ENCODE data around the gene AGBL2.
A peak's percentile ranks its signal among the peaks of the same experiment; 100 is the strongest.
"Not testable (repeated sequence)": the region's sequence is repeated elsewhere in the genome, so short reads cannot be mapped to it uniquely, and the experiment has no call there.

The AGBL2 gene

DNA sequence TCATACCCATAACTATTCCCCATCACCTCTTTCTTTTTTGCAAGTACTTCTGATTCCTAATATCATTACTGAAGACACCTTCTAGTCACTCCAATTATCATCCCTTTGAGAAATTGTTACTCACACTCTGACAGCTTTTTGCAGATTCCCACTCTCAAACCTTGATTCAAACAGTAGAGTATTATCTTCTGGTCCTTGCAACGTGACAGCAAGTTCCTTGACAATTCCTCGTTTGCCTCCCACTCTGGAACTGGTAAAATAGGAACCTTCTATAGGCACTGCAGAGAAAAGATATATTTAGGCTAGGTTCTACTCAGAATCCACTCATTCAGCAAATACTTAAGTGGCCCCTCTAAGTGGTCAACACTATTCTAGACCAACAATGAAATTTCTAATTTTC, 23.2 kb downstream of the AGBL2 start:
- no peak for DNase-seq (ENCODE audit: low read depth, low spot score)

- DNase-seq (ENCODE audit: low read depth, low spot score), result no peak
These were observed 25.7 kb downstream of the AGBL2 start for GRCh38 chr11:47689480-47689879.

GRCh38 chr11:47688991-47689390, 26.2 kb downstream of the AGBL2 start:
- DNase-seq (ENCODE audit: low read depth, low spot score), result no peak

GRCh38 chr11:47688111-47688510, 27.1 kb downstream of the AGBL2 start:
- no peak for DNase-seq (ENCODE audit: low read depth, low spot score)

- not testable (repeated sequence) for DNase-seq (ENCODE audit: low read depth, low spot score)
These were observed 28.5 kb downstream of the AGBL2 start for GRCh38 chr11:47686704-47687103.

GRCh38 chr11:47686151-47686550, 29.0 kb downstream of the AGBL2 start:
- no peak for DNase-seq (ENCODE audit: low read depth, low spot score)

DNA sequence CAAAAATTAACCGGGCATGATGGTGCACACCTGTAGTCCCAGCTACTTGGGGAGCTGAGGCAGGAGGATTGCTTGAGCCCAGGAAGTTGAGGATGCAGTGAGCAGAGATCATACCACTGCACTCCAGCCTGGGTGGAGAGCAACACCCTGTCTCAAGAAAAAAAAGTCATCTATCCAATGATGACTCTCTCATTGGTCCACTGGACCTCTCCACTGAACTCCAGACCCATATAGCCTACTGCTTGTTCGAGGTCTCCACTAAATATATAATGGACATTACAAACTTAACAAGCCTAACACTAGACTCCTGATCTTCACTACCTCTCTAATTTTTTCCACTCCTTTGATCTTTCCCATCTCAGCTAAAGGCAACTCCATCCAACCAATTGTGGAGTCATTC, 39.3 kb downstream of the AGBL2 start:
- DNase-seq (ENCODE audit: low read depth, low spot score), result no peak

- no peak for DNase-seq (ENCODE audit: low read depth, low spot score)
These were observed 42.9 kb downstream of the AGBL2 start for GRCh38 chr11:47672283-47672730.

DNA sequence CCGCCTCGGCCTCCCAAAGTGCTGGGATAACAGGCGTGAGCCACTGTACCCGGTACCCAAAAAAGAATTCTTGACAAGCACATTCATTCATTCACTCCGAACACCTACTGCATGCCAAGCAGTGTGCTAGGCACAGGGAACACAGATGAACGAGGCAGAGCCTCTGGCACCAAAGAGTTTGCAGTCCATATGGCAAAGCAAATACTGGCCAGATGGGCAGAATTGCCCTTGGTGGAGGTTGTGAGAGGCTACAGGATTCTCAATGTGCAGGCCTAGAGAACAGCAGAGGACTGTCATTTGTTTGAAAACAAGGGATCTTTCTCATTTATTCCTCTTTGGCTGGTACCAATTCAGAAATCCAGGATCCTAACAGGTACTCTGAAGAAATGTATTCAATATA, 45.3 kb downstream of the AGBL2 start:
- no peak for DNase-seq (ENCODE audit: low read depth, low spot score)

DNA sequence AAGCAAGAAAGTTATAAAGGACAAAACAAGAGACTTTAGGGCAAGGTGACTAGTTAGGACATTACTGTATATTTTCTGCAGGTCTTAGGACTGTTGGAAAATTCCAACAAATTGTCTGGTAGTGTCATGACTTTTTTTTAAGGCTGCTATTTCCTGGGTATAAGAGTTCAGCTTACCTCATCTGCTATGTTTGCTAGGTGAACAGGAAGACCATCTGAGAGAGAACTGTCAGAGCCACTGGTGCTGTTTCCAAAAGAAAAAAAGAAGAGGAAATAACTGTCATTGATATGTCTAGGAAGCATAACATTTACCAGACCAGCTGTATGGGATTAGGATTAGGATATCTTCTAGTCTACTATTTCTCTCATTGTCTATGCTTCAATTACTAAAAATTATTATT, 46.5 kb downstream of the AGBL2 start:
- DNase-seq (ENCODE audit: low read depth, low spot score), result no peak

DNA sequence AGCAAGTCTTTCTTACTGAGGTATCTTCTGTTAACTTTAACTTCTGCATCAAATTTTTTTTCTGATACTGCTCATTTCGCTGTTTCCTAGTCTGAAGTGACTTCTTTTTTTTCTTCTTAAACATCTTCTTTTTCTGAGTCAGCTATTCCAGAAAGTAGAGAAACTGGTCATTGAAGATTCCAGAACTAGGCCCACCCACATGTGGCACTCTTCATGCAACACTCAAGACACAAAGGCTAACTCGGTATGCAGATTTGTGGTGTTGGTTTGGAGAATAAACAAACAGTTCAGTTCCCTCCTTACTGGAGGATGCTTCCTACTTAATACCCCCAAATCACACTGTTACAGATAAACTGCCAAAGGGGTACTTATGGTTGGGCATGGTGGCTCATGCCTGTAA, 47.6 kb downstream of the AGBL2 start:
- no peak for DNase-seq (ENCODE audit: low read depth, low spot score)

- DNase-seq (ENCODE audit: low read depth, low spot score), result peak; percentile 38
These were observed 48.0 kb downstream of the AGBL2 start for GRCh38 chr11:47667135-47667534.

DNA sequence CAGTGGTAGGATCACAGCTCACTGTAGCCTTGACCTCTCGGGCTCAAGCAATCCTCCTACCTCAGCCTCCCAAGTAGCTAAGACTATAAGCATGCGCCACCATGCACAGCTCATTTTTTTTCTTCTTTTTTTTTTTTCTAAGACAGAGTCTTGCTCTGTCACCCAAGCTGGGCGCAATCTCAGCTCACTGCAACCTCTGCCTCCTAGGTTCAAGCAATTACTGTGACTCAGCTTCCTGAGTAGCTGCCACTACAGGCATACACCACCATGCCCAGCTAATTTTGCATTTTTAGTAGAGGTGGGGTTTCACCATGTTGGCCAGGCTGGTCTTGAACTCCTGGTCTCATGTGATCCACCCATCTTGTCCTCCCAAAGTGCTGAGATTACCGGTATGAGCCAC, 50.2 kb downstream of the AGBL2 start:
- DNase-seq (ENCODE audit: low read depth, low spot score), result not testable (repeated sequence)

DNA sequence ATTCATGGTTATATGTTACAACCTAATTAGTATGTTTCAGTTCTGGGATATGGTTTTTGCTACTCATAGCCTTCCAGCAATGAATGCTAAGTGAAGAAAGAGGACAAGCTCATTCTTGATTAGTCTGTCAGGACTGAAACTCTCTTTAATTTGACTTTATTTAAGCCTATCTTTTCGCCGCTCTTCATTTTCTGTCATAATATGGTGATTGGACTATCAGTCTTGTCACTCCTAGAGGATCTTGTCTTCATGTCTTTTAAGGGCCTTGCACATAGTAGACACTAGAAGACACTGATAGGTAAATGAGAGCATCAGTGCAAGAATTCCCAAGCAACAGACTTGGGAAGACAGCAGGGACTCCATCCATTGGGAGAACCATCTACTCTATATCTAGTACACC, 53.9 kb downstream of the AGBL2 start:
- no peak for DNase-seq (ENCODE audit: low read depth, low spot score)

DNA sequence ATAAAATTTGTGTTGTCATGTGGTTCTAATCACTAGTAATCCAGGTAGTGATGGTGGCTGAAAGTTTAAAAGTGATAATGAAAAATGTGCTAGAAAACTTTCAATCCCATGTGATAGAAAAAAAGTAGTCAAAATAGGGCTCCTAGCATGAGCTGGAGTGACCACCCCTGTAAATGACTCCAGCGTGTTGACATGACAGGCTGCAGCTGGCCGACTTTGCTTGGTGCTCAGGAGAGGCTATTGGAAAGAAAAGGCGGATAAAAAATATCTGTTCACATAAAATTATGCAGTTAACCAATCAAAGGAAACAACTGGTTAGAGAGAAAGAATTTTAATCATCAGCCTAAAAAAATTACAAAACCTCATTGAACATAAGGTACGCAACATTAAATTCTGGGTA, 55.9 kb downstream of the AGBL2 start:
- no peak for DNase-seq (ENCODE audit: low read depth, low spot score)

DNA sequence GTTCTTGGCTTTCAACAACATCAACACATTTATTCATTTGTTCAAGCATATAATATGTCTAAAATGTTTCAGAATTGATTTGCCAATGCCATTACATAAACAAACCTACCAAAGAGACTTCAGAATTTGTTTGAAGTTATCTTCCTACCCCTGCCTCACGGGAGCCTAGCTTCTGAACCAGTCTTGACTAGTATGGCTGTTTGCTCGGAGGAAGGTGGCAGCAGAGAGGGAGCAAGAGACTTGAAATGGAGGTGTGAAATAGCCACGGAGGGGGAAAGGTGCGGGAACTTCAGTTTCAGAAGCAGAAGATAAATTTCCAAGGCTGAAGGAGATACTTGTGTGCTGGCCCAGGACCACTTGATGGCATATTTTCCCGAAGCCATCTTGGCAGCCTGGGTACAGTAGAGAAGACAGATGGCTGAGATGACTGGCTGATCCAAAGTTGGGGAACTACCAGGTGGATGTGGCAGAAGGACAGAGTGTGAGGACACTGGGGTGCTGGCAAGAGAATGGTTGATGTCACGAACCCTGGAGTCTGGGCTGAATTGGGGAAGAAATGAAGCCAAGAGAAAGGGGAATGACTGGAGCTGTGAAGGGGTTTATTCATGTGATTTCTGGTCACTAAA, 58.8 kb downstream of the AGBL2 start:
- no peak for DNase-seq (ENCODE audit: low read depth, low spot score)

GRCh38 chr11:47651818-47652469, 63.2 kb downstream of the AGBL2 start:
- DNase-seq (ENCODE audit: low read depth, low spot score), result no peak

DNA sequence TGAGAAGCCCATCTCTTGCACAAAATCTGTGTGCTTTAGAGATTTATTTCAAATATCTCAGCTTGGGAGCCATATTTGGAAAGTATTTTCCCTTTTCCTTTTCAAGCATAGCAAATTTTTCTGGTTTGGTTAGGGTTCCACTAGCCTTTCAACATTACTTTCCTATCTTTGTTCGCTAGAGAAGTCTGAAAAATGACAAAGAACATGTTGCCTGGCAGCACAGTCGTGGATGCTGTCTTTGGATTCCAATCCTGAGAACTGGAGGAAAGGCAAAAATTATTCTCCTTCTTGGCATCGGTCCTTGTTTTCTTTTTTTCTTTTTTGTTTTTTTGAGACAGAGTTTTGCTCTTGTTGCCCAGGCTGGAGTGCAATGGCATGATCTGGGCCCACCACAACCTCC, 65.9 kb downstream of the AGBL2 start:
- no peak for DNase-seq (ENCODE audit: low read depth, low spot score)

DNA sequence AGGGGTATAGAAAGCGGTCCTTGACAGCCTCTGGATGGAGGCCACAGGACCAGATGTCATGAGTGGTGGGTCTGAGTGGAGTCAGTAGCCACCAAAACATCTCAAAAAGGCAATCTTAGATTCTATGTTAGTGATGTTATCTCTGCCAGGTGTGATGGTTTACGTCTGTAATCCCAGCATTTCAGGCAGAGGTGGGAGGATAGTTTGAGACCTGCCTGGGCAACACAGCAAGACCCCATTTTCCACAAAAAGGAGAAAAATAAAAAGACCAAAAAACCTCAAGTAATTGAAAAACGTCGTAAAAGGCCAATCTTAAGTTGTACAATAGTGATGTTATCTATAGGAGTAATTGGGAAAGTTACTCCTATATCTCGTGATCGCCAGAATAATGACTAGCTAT, 69.2 kb downstream of the AGBL2 start:
- DNase-seq (ENCODE audit: low read depth, low spot score), result no peak

DNA sequence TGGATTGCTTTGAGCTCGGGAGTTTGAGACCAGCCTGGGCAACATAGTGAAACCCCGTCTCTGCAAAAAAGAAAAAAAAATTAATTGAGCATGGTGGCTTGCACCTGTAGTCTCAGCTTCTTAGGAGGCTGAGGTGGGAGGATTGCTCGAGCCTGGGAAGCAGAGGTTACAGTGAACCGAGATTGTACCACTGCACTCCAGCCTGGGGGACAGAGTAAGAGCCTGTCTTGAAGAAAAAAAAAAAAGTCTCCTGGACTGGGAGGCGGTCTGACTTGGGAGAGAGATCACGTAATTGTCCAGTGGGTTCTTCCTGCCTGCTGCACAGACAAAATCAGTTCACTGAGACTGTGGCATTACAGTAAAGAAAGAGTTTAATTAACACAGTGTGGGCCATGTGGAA, 69.7 kb downstream of the AGBL2 start:
- no peak for DNase-seq (ENCODE audit: low read depth, low spot score)

DNA sequence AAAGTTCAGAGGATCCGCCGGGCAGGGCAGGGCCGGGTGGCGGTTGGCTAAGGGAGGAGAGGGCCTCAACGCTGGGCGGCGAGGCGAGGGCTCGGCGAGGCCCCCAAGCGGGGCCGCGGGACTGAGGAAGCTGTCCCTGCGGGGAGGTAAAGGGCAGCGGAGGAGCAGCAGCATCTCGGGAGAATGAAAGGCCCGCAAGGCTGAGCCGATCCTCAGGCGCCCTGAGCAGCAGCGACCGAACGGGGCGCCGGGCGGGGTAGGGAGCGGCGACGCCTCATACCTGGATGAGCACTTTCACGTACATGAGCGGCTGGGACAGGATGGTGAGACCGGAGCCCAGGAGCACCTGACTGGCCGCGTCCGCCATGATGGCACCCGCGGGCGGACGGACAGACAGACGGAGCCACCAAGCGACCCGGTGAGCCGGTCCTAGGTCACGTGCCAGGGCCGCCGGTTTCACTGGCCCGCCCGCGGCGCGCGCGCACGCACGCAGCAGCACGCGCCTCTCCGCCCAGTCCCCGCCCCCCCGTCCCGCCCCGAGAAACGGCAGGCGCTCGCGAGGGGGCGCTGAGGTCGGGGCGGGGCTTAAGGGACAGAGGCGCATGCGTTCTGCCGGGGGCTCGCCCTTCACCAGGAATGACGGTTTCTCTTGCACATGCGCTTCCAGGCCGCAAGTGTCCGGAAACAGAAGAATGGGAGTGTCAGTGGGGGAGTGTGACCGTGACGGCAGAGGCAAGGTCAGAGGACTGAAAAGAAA, 72.9 kb downstream of the AGBL2 start, which contains the start of gene MTCH2:
Gene MTCH2, minus strand, starts transcription at position 461 of the 757 bp plus-strand sequence. Its CDS starts 94 bp downstream, at position 367.
- peak; percentile 98 for DNase-seq (ENCODE audit: low read depth, low spot score)

DNA sequence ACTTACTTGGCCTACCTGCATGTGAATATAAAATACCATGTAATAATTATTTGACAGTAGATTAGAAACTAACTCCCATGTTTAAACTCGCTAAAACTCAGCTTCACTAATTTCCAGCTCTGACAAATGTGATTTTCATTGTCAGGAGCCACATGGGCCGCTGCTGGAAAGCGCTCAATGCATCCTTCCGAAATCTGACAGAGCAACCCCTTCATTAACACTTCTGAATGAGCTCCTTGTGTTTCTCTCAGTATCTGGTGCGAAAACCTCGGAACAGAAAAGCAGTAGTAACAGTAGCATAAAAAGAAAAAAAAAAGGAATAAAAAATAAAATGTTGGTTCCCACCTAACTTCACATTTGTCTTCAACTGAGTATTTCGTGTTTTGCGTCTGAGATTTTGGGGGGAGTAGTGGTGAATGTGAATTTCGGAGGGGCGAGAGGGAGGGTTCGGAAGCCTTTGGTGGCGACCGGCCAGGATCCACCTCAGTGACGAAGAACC, 73.5 kb downstream of the AGBL2 start:
- no peak for DNase-seq (ENCODE audit: low read depth, low spot score)

- not testable (repeated sequence) for DNase-seq (ENCODE audit: low read depth, low spot score)
These were observed 74.7 kb downstream of the AGBL2 start for GRCh38 chr11:47640506-47640905.
